SH-SY5Y (cell line): ENCODE data around the gene AGAP1.

Experiments used
- GATA2 ChIP-seq: IDR thresholded peaks from 2 replicates; pipeline ENCODE4 v1.6.1; 2011; ENCODE audit warnings: mild to moderate bottlenecking, low read depth, low read length
- GATA3 ChIP-seq: IDR thresholded peaks from 2 replicates; pipeline ENCODE4 v1.6.1; 2011; ENCODE audit warnings: low read depth, mild to moderate bottlenecking, low read length, moderate library complexity

DNA sequence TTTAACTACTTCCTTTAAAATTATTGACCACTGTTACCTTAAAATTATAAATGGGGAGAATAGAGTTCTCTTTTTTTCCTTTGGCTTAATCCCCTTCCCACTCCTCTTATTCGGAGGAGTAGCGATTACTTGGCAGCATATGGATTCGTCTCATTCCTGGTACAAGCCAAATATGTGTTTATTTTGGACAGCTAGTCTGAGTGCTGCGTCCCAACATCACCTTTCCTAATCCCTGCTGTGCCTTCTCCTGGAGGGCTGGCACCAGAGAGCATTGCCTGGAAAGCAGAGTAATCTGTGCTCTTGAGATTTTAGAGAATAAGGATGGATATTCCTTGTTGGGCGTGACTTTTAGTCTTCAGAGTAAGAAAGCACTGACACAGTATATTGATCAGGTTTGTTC, 185.6 kb downstream of the AGAP1 start:
- TF ChIP-seq GATA2 (no peak), GATA3 (no peak)
